GM19351 (cell line): Measurements from ENCODE around the gene IGFBPL1.
"Not testable (repeated sequence)": the region's sequence is repeated elsewhere in the genome, so short reads cannot be mapped to it uniquely, and the experiment has no call there.

Experiments
- ATAC-seq: cut with Tn5 transposase; IDR thresholded peaks from one replicate; pipeline ENCODE4 v1.9.1; 2021; ENCODE audit warnings: mild to moderate bottlenecking, moderate library complexity; ENCODE audit not compliant: unreplicated experiment

The IGFBPL1 gene

DNA sequence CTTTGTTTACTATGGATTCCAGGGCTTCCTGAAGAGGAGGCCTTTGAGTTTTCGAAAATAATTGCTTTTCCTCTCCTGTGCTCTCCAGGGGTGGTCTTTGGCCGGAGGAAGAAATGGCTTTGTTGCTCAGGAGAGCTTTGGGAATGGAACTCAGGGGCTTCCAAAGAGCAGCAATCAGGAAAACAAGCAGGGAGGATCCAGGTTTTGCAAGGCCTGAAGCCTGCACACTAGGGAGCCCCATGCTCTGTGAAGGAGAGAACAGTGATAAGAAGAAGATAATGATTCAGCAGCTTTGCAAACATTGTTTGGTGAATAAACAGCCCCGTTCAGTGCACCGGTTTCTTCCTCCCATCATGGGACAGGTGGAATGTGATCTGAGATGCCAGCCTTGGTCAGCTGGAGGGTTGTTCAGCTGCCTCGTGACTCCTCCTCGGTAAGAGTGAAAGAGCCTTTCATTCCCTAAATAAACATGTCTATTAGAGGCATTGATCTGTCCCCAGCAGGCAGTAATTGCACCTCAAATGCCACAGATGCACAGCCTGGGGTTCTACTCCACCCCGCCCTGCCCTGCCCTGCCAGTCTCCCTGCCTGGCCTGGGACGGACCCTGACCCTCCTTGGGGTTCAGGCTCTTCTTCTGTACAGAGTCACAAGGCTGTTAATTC lies 43.3 kb downstream of the IGFBPL1 start:
- no peak for ATAC-seq

DNA sequence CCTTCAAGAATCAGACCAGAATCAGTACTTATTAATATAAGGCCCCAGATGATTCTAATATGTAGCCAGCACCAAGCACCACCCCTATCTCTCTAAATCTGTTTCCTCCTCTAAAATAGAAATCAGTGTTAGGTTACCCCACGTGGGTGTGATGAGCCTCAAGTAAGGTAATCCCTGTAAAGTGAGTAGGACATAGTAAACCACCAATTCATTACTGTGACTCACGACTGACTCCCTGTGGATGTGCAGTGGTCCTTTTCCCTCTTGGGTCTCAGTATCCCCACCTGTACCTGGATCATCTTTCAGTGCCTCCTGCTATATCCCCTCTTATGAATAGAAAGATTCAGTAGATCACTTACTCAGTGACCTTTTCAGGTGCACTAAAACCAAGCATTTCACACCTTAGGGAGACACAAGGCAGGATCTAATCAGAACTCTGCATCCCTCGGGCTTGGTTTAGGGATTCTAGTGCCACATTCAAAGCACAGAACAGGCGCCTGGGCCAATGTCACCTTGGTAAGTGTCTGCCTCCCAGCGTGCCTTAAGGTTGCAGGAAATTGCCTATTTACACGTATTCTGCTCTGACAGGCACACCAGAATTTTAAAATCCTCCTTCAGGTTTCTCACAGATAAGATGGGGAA lies 43.9 kb downstream of the IGFBPL1 start:
- no peak for ATAC-seq

DNA sequence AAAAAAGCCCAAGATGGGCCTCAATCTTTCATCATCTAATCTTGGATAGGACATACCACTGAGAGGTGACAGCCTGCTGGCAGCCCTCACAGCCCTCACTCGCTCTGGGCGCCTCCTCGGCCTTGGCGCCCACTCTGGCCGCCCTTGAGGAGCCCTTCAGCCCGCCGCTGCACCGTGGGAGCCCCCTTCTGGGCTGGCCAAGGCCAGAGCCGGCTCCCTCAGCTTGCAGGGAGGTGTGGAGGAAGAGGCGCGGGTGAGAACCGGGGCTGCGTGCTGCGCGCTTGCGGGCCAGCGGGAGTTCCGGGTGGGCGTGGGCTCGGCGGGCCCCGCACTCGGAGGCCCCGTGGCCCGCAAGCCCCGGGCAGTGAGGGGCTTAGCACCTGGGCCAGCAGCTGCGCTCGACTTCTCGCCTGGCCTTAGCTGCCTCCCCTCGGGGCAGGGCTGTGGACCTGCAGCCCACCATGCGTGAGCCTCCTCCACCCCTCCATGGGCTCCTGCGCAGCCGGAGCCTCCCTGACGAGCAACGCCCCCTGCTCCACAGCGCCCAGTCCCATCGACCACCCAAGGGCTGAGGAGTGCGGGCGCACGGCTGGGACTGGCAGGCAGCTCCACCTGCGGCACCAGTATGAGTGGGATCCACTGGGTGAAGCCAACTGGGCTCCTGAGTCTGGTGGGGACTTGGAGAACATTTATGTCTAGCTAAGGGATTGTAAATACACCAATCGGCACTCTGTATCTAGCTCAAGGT lies 46.7 kb downstream of the IGFBPL1 start:
- ATAC-seq, result not testable (repeated sequence)

DNA sequence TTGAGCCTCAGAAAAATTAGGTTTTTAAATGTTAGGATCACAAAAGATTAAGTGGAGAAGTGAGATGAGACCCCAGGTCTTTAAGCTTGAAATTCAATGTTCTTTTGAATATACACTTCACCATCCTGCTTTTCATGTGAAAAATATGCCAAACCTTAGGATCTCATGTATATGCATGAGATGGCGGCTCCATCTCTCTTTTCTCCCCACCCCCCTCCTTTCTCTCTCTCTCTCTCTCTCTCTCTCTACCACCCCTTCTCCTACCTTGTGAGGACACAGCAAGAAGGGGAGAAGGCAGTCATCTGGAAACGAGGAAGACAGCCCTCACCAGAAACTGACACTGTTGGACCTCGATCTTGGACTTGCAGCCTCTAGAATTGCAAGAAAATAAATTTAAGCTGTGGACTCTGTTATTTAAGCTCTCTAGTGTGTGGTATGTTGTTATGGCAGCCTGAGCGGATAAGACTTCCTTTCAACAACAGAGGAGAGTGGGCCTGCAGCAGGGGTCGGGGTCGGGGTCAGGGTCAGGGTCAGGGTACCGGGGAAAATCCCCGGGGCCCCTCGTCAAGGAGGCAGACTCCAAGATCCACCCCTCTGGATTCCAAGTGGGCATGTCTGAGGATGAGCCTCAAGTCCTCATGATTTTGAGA lies 48.1 kb downstream of the IGFBPL1 start:
- ATAC-seq, result no peak

DNA sequence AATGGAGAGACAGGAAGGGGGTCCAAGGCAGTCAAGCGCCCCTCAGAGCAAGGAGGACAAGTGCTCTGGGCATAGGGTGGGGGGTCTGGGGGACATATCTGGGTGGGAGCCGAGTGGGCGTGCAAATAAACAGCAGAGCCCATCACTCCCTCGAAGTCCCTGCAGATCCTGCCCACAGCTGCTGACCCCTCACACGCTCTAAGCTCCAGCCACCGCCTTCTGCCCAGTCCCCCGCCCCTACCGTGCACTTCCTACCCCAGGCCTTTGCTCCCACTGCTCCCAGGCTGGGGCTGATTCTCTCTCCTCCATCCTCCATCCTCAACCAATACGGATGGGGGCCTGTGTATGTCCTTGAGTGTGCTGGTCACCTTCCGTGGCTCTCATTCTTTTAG lies 48.7 kb downstream of the IGFBPL1 start:
- ATAC-seq, result no peak

DNA sequence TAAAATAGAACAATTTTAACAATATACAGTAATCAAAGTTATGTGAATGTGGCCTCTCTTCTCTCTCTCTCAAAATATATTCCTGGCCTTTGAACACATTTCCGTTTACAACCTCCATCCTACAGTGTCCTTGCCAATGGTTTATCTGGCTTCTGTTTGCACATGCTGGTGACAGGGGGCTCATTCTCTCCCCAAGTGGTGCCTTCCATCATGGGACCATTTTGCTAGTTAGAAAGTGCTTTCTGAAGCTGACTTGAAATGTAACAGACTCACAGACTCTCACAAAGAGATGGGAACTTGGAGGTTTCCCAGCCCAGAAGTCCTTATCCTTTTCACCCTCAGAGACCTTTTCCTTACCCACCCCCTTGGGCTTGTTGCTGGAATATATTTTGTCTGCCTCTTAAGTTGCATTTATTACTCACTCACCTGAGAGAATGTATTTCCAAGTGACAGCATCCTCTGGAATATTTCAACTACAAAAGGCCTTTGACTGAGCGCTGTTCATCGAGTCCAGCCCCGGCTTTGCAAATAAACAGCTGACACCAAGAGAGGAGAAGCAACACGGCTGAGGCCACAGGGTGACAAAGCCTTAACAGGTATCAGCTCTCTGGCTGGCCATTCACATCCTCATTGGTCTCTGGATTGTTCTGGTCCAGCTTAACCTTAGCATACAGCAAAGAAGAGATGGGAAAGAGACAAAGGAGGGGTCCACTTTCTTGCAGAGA lies 49.2 kb downstream of the IGFBPL1 start:
- no peak for ATAC-seq

DNA sequence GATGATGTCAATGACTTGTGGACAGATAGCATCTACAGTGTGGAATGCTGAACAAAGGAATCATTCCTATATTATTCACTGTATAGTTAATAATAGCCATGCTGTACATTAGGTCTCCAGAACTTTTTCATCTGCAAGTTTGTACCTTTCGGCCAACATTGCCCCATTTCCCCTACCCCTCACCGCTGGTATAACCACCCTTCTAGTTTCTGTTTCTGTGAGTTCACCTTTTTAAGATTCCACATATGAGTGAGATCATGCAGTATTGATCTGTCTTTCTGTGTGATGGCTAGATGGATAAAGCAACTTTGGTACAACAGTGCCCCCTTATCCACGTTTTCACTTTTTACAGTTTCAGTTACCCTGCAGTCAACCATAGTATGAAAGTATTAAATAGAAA lies 50.6 kb downstream of the IGFBPL1 start:
- no peak for ATAC-seq

DNA sequence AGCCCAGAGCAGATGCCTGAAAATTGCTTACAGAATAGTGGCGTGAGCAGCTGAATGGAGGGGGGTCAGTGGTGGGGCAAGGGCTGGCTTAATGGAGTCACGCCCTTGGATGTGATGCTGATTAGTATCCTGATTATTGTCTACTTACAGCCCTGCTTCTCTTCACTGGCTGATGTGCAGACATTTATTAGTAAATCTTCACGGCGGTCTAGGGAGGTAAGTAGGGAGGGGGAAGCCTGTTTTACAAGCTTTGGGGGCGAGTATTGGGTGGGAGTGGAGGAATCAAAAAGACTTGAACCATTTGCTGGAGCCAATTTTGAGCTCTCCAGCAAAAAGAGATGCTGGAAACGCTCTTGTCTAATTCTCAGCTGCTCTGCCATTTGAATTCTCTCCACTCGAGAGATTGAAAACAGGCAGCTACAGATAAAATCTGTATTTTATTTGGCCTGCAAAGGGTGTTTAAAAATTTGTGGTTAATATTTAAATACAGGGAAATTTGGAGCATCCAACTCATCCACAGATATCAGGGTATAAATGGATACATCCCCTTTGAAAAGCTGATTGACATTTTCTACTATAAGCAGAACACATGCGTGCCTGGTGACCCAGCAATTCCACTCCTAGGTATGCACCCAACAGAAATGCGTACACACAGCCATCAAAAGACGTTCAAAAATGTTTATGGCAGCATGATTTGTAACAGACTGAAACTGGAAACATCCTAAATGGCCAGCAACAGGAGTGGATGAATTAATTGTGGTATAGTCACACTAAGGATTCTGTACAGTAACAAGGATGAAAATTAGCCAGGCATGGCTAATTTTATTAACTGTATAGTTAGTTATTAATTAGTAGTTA lies 51.3 kb downstream of the IGFBPL1 start:
- no peak for ATAC-seq

DNA sequence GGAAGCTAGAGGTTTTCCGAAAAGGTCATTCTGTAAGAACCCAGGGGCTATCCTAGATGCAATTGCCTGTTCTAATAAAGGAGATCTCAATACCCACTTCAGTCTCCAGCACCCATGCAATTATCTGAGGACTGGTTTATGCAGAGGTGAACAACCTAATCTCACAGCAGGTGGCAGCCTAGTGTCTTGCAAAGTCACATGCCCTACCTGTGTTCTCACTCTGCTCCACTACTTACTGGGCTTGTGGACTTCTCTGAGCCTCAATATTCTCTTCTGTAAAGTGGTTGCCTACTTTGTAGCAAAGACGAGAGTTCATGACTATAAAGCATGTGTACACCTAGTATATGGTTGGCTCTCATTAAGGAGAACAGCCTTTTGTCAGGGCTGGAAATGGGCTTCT lies 52.8 kb downstream of the IGFBPL1 start:
- peak; percentile 91 for ATAC-seq

DNA sequence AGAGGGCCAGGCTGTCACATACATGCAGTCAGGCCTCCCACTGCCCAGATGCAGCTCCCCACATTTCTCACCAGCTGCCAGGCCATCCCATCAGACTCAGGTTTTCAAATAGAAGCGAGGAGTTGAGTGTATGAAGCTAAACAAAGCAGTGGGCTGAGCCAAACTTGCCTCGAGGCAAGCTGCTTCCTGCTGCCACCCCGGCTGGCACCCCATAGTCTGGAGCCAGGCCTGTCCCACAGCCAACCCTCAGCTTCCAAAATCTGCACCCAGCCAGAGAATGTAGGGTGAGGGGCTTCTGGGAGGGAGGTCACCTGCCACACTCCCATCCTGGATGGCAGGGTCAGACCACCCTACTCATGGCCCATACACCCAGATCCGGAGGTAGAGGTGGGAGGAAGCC lies 54.1 kb downstream of the IGFBPL1 start:
- no peak for ATAC-seq

DNA sequence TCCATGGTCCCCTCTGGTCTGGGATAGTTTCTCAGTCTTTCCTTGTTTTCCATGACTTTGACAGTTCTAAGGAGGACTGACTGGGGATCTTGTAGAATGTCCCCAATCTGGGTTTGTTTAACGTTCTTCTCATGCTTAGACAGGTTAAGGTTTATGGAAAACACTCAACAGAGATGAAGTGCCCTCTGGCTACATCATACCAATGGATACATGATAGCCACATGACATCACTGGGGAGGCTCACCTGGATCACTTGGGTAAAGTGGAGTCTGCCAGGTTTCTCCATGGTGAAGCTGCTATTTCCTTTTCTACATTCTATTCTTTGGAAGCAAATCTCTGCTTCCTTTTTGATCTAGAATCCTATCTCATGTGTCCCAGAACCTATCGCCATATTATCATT lies 55.5 kb downstream of the IGFBPL1 start:
- no peak for ATAC-seq

DNA sequence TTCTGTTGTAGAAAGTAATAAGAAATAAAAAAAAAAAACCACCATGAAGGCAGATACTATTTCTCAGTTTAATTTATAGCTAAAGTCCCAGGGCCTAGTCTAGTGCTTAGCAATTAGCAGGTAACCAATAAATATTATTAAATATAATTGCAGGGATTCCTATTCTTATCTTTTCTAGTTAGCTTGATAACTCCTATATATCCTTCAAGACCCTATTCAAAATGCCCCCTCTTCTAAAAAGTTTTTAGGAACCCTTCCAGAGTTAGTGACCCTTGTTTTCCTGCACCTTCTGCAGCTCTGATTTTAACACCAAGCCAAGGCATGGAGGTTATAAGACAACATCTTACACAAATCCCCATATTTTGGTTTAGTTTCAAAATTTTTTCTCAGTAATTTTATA lies 56.4 kb downstream of the IGFBPL1 start:
- ATAC-seq, result no peak

DNA sequence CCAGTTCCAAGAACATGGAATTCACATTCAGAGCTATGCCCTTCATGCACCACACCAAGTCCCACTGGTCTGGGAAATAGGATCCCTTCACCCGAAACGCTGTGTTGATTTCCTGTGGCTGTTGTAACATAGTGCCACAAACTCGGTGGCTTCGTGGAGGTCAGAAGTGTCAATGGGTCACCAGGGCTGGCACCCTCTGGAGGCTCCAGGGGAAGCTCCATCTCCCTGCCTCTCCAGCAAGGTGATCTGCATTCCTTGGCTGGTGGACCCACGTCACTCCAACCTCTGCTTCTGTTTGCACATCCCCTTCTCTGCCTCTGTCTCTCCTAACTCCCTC lies 60.7 kb downstream of the IGFBPL1 start:
- ATAC-seq, result no peak

DNA sequence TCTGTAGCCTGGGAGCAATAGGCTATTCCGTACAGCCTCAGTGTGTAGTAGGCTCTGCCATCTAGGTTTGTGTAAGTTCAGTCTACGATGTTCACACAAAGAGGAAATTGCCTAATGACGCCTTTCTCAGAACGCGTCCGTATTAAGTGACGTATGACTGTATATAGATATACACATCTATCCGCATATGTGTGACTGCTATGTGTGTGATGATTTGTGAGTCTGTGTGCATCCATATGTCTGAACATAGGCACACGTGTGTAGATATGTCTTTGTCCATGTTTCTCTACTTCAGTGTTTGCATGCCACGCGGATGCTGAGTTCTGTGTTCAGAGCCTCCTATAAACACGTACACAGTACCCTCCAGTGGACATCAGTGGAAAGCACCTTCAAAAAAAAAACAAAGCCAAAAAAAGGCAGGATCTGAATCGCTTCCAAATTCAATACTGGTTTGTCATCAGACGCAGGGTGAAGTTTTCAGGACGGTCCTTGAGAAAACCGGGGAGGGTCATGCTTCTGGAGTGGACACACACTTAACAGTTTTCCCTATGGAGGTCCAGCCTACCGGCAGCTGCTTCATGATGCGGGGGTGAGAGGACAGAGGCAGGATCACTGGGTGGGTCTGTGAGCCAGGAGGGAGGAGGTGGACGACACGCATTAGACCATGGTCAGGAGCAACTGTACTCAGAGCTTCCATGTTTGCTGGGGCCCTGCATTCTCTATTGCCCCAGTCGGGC lies 61.2 kb downstream of the IGFBPL1 start:
- no peak for ATAC-seq

DNA sequence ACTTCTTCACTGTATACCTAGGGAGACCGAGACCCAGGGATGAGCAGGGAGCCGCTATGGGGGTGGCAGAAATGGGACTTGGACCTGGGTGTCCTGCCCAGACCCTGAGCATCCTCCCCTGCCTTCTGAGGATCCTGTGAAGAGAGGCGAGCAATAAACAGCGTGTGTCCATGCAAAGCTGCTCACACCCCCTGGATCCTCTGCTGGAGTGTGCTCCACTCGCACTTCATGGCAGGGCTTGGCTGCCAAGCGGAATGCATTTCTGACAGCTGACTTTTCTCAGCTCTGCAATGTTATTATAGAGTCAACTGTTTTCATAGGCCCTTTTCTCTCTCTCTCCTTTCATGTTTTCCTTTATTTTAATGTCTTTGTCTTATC lies 62.8 kb downstream of the IGFBPL1 start:
- no peak for ATAC-seq

DNA sequence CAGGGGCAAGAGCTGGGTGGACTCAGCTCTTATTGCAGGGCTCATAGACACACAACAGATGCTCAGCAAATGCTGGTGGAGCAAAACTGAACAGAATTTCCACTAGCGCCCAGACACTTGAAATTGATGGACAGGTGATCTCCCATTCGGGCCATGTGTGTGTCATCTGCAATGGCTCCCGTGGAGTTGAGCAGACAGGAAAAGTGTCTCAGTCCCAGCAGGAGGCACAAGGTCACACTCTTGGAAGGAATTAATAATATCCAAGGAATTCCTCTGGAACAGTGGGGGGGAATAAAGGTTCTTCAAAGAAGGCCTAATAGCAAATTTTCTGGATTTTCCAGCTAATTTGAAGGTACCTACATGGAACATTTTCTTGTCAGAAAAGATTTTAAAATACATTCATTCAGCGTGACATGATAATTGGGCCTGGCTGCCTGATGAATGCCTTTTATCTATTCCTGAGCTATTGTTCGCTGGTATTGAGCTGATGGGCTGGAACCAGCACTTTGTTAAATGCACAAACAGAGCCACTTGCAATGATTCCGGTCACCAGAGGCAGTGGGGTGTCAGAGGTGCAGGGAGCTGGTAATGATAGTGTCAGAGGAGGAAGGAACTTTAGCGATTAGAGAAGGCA lies 63.3 kb downstream of the IGFBPL1 start:
- ATAC-seq, result no peak

DNA sequence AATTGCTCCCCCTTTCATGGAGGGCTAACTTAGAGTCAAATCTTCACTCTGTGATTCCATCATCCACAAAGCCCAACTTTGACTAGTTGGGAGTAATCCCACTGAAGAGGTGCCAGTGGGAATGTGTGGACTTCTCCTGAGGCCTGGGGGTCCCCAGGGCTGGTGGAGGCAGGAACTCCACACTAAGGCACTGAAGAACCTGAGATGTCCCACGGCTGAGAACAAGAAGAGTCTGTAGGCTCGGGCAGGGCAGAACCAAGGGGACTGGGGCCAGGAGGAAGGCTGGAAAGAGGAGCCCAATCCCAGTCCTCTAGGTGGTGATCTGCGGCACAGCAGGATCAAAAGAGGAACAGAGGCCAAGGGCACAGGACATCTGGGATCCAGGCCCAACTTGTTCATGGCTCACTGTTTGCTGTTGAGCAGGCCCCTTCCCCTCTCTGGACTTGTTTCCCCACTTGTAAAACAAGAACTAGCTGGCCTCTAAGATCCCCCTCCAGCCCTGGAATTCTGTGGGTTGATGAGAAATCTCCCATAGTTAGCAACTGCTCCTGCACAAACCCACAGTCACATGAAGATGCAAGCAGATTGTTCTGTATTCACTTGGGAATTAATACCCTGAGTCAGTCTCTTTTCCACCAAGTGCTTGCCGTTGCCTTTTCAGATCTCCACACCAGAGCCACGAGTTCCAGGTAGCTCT lies 64.4 kb downstream of the IGFBPL1 start:
- no peak for ATAC-seq

DNA sequence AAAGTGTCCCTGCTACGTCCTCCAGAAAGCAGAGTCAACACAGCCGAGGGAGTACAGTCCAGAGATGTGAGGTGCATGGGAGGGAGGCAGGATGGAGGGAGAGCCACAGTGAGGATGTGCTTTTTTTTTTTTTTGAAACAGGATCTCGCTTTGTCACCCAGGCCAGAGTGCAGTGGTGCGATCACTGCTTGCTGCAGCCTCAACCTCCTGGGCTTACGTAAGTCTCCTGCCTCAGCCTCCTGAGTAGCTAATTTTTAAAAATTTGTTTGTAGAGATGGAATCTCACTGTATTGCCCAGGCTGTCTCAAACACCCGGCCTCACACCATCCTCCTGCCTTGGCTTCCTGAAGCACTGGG lies 65.0 kb downstream of the IGFBPL1 start:
- no peak for ATAC-seq
